OCI-LY3 (cell line): Measurements from ENCODE around the gene SH3RF3.

Experiments used
- CTCF ChIP-seq: fragments of 200-600, 300-600 bp; sonication (generic); IDR thresholded peaks from 2 replicates; pipeline ENCODE4 v1.5.1; 2014; ENCODE audit warnings: antibody characterized with exemption, low read length, low read depth
- EZH2phosphoT487 ChIP-seq: fragments of 200-600 bp; shearing (Covaris generic); IDR thresholded peaks from 2 replicates; pipeline ENCODE4 v1.6.1; 2018; ENCODE audit warnings: antibody characterized with exemption, mixed run types, low read depth

GRCh38 chr2:109407276-109408042 lies 278.5 kb downstream of the SH3RF3 start:
- no peak for TF ChIP-seq CTCF
- TF ChIP-seq EZH2phosphoT487, result no peak
